HCT116 (cell line): ENCODE data around the gene EIF4EBP3. TPM values are rescaled to one million over a fixed set of nuclear protein-coding genes. Genes with fewer than 3 reads are reported as not detected.

ENCODE experiments used
- ATAC-seq: fragments of 200-7000 bp; cut with Tn5 transposase; 2 replicates; pipeline ENCODE4 v1.9.1; 2020; ENCODE audit warnings: mild to moderate bottlenecking, moderate library complexity
- BruUV-seq: library from RNA; stranded (reverse); fragments of 400-500 nt; replicated peaks from 2 replicates; lab custom pipeline; 2021; lab: Mats Ljungman, UMichigan
- CTCF ChIA-PET: fragments of 300-600 bp; sonication (Branson Sonifier 250); formaldehyde crosslinking; loops from one replicate; lab custom pipeline; 2021; ENCODE audit warnings: antibody characterized with exemption; lab: Charles Lee
- POLR2A ChIA-PET: fragments of 300-600, 350-600 bp; sonication (Branson Sonifier 250); formaldehyde crosslinking; loops from one replicate; lab custom pipeline; 2021; ENCODE audit warnings: antibody characterized with exemption; lab: Charles Lee
- RAD21 ChIA-PET, 2 experiments: fragments of 300-600 bp; sonication (Branson Sonifier 250); formaldehyde crosslinking; loops; one replicate each; lab custom pipeline; 2023; ENCODE audit warnings: low total read pairs in 2 of 2; ENCODE audit not compliant: uncharacterized antibody in 2 of 2, unreplicated experiment in 2 of 2, low non-redundant PET in 1 of 2; lab: Charles Lee
- DNase-seq: peaks from one replicate; pipeline ENCODE4 v3.0.0-alpha.2; 2010; ENCODE audit warnings: low read depth, low spot score
- H2AFZ ChIP-seq: fragments of 200-600 bp; shearing (Covaris generic), sonication (generic); 2 replicates; pipeline ENCODE4 v1.6.1; 2017; ENCODE audit warnings: low read depth, mixed run types, mixed read lengths, antibody characterized with exemption, low read length; ENCODE audit not compliant: poor library complexity, severe bottlenecking
- H3K27ac ChIP-seq: 2 replicates; pipeline ENCODE4 v1.5.1; 2012; ENCODE audit warnings: low read depth, low read length
- H3K27me3 ChIP-seq: fragments of 200-600 bp; sonication (generic); 2 replicates; pipeline ENCODE4 v1.6.1; 2016; ENCODE audit warnings: mixed run types, low read length, mixed read lengths; ENCODE audit not compliant: insufficient read depth
- H3K36me3 ChIP-seq, 2 experiments: fragments of 200-500 bp in 1 of 2; fragments of 200-600 bp in 1 of 2; sonication (Bioruptor generic) in 1 of 2; sonication (generic) in 1 of 2; 2 replicates each; pipeline versions ENCODE4 v1.5.1 to v1.6.1; 2014 to 2016; ENCODE audit warnings: low read length in 2 of 2, inconsistent platforms in 1 of 2, mixed read lengths in 1 of 2, mixed run types in 1 of 2; ENCODE audit not compliant: insufficient read depth in 2 of 2, control insufficient read depth in 1 of 2
- H3K4me1 ChIP-seq, 2 experiments: fragments of 200-600 bp in 1 of 2; sonication (generic) in 1 of 2; 2 replicates each; pipeline versions ENCODE4 v1.5.1 to v1.6.1; 2012 to 2017; ENCODE audit warnings: low read length in 2 of 2, inconsistent platforms in 1 of 2, mild to moderate bottlenecking in 1 of 2, mixed read lengths in 1 of 2, mixed run types in 1 of 2, moderate library complexity in 1 of 2; ENCODE audit not compliant: insufficient read depth in 2 of 2, control insufficient read depth in 1 of 2
- H3K4me2 ChIP-seq: fragments of 200-600 bp; sonication (generic); 2 replicates; pipeline ENCODE4 v1.6.1; 2017; ENCODE audit warnings: mixed run types, low read length, mixed read lengths
- H3K4me3 ChIP-seq, 2 experiments: fragments of 200-600 bp in 1 of 2; sonication (generic) in 1 of 2; replicated peaks in 1 of 2; 2 replicates each; pipeline ENCODE4 v1.5.1; 2011 to 2016; ENCODE audit warnings: low read length in 2 of 2, control low read depth in 1 of 2, low read depth in 1 of 2, mild to moderate bottlenecking in 1 of 2, mixed read lengths in 1 of 2, mixed run types in 1 of 2
- H3K79me2 ChIP-seq: fragments of 200-600 bp; sonication (generic); 2 replicates; pipeline ENCODE4 v1.6.1; 2017; ENCODE audit warnings: mild to moderate bottlenecking, mixed run types, low read length, moderate library complexity, mixed read lengths; ENCODE audit not compliant: insufficient read depth
- H3K9ac ChIP-seq: fragments of 200-600 bp; sonication (generic); 2 replicates; pipeline ENCODE4 v1.6.1; 2016; ENCODE audit warnings: low read length, mixed read lengths
- H3K9me2 ChIP-seq: fragments of 200-600 bp; sonication (generic), shearing (Covaris generic); 2 replicates; pipeline ENCODE4 v1.6.1; 2017; ENCODE audit warnings: mixed run types, mild to moderate bottlenecking, moderate library complexity; ENCODE audit not compliant: insufficient read depth
- H3K9me3 ChIP-seq, 2 experiments: fragments of 200-500 bp in 1 of 2; fragments of 200-600 bp in 1 of 2; sonication (Bioruptor generic) in 1 of 2; sonication (generic) in 1 of 2; 2 replicates each; pipeline ENCODE4 v1.6.1; 2014 to 2017; ENCODE audit warnings: low read length in 2 of 2, mixed read lengths in 2 of 2, inconsistent platforms in 1 of 2, low read depth in 1 of 2, mild to moderate bottlenecking in 1 of 2, mixed run types in 1 of 2, moderate library complexity in 1 of 2; ENCODE audit not compliant: control insufficient read depth in 1 of 2, insufficient read depth in 1 of 2
- H4K20me1 ChIP-seq: fragments of 200-600 bp; sonication (generic), shearing (Covaris generic); 2 replicates; pipeline ENCODE4 v1.6.1; 2017; ENCODE audit warnings: mixed run types, mild to moderate bottlenecking, moderate library complexity; ENCODE audit not compliant: insufficient read depth
- CEBPB ChIP-seq: IDR thresholded peaks from 2 replicates; pipeline ENCODE4 v1.6.1; 2012; ENCODE audit warnings: low read depth
- EGR1 ChIP-seq: IDR thresholded peaks from 2 replicates; pipeline ENCODE4 v1.6.1; 2012; ENCODE audit warnings: low read depth
- JUND ChIP-seq: IDR thresholded peaks from 2 replicates; pipeline ENCODE4 v1.6.1; 2012
- POLR2AphosphoS5 ChIP-seq: IDR thresholded peaks from 2 replicates; pipeline ENCODE4 v1.6.1; 2011; ENCODE audit warnings: mild to moderate bottlenecking, low read depth, low read length, moderate library complexity
- SIN3A ChIP-seq: IDR thresholded peaks from 2 replicates; pipeline ENCODE4 v1.6.1; 2012; ENCODE audit warnings: low read depth
- YY1 ChIP-seq: IDR thresholded peaks from 2 replicates; pipeline ENCODE4 v1.6.1; 2011; ENCODE audit warnings: low read length, low read depth, moderate library complexity, mild to moderate bottlenecking; ENCODE audit not compliant: insufficient replicate concordance; ENCODE audit errors: extremely low read depth
- ZNF274 ChIP-seq: fragments of 200-500 bp; sonication (Bioruptor generic); IDR thresholded peaks from 2 replicates; pipeline ENCODE4 v1.6.1; 2014; ENCODE audit warnings: mild to moderate bottlenecking, low read depth, low read length, inconsistent platforms
- intact Hi-C: fragments of 100-400 bp; cut with micrococcal nuclease; formaldehyde crosslinking; loops from 2 replicates; pipeline ENCODE4 v1.10.0; 2022
- total RNA-seq: library from RNA; stranded (reverse); gene quantifications from one replicate; pipeline ENCODE4 v1.2.1, GENCODE V29; 2021; ENCODE audit not compliant: unreplicated experiment
- TF ChIP-seq, protein P1 (sequence below), 3 experiments: fragments of 200-600 bp in 1 of 3; sonication (generic) in 1 of 3; IDR thresholded peaks in 2 of 3; conservative IDR thresholded peaks in 1 of 3; 2 replicates each; pipeline ENCODE4 v1.5.1; 2012 to 2017; ENCODE audit warnings: low read depth in 2 of 3, low read length in 2 of 3, antibody characterized with exemption in 1 of 3, borderline replicate concordance in 1 of 3, control low read depth in 1 of 3, mild to moderate bottlenecking in 1 of 3, mixed read lengths in 1 of 3, mixed run types in 1 of 3, moderate library complexity in 1 of 3; ENCODE audit not compliant: insufficient read depth in 1 of 3
- TF ChIP-seq, protein P2 (sequence below): IDR thresholded peaks from 2 replicates; pipeline ENCODE4 v1.6.1; 2012
- TF ChIP-seq, protein P3 (sequence below): IDR thresholded peaks from 2 replicates; pipeline ENCODE4 v1.6.1; 2011; ENCODE audit warnings: mild to moderate bottlenecking, low read length, moderate library complexity; ENCODE audit not compliant: insufficient replicate concordance; ENCODE audit errors: extremely low read depth
- TF ChIP-seq, protein P4 (sequence below): IDR thresholded peaks from 2 replicates; pipeline ENCODE4 v1.6.1; 2012
- TF ChIP-seq, protein P5 (sequence below): IDR thresholded peaks from 2 replicates; pipeline ENCODE4 v1.6.1; 2012; ENCODE audit warnings: low read depth

EIF4EBP3 gene
- total RNA-seq, 1 experiment from 2014 or later, result 6.0 TPM

DNA sequence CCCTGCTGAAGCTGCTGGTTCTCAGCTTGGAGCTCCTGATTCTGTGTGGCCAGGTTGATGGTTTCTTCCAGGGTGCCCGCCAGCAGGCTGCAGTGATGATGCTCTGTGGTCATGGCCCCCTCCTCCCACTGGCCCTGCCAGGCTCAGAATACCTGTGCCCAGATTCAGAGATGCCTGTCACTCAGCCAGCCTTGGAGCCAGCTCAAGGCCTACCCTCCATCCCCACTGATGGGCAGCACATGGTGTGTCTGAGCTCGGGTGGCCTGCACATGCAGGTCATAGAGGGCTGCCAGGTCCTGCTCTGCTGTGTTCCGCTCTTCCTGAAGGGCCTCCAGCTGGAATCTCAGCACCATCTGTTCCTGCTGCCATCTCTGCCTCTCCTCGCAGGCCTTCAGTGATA is 22.6 kb downstream of the EIF4EBP3 start (continued):
- TF ChIP-seq, protein P1, sequence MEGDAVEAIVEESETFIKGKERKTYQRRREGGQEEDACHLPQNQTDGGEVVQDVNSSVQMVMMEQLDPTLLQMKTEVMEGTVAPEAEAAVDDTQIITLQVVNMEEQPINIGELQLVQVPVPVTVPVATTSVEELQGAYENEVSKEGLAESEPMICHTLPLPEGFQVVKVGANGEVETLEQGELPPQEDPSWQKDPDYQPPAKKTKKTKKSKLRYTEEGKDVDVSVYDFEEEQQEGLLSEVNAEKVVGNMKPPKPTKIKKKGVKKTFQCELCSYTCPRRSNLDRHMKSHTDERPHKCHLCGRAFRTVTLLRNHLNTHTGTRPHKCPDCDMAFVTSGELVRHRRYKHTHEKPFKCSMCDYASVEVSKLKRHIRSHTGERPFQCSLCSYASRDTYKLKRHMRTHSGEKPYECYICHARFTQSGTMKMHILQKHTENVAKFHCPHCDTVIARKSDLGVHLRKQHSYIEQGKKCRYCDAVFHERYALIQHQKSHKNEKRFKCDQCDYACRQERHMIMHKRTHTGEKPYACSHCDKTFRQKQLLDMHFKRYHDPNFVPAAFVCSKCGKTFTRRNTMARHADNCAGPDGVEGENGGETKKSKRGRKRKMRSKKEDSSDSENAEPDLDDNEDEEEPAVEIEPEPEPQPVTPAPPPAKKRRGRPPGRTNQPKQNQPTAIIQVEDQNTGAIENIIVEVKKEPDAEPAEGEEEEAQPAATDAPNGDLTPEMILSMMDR (IDR thresholded peaks at IDR 0.05 in 2 of 3, conservative IDR thresholded peaks at IDR 0.05 in 1 of 3; ENCODE audit: borderline replicate concordance in 1 of 3, insufficient read depth in 1 of 3, low read depth in 2 of 3, low read length in 2 of 3), result no peak
- TF ChIP-seq ZNF274 (no peak), EGR1 (no peak), YY1 (no peak), POLR2AphosphoS5 (no peak), CEBPB (no peak)
- TF ChIP-seq, protein P2, sequence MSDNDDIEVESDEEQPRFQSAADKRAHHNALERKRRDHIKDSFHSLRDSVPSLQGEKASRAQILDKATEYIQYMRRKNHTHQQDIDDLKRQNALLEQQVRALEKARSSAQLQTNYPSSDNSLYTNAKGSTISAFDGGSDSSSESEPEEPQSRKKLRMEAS, result no peak
- TF ChIP-seq, protein P3, sequence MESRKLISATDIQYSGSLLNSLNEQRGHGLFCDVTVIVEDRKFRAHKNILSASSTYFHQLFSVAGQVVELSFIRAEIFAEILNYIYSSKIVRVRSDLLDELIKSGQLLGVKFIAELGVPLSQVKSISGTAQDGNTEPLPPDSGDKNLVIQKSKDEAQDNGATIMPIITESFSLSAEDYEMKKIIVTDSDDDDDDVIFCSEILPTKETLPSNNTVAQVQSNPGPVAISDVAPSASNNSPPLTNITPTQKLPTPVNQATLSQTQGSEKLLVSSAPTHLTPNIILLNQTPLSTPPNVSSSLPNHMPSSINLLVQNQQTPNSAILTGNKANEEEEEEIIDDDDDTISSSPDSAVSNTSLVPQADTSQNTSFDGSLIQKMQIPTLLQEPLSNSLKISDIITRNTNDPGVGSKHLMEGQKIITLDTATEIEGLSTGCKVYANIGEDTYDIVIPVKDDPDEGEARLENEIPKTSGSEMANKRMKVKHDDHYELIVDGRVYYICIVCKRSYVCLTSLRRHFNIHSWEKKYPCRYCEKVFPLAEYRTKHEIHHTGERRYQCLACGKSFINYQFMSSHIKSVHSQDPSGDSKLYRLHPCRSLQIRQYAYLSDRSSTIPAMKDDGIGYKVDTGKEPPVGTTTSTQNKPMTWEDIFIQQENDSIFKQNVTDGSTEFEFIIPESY, result no peak
- TF ChIP-seq, protein P4, sequence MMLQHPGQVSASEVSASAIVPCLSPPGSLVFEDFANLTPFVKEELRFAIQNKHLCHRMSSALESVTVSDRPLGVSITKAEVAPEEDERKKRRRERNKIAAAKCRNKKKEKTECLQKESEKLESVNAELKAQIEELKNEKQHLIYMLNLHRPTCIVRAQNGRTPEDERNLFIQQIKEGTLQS, result no peak

DNA sequence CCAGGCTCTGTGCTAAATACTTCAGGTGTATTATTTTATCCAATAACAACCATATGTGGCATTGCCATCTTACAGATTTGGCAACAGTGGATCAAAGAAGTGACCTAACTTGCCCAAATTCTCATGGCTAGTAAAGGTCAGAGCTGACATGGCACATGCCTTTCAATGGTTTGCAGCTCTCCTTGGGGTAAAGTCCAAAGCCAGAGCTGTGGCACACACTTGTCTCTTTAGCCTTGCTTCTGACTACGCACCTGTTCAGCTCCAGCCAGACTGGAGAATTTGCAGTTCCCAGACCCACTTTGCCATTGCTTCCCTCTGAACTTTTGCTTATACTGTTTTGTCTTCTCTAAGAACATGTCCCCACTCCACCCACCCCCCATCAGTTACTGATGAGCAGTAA is 23.0 kb downstream of the EIF4EBP3 start:
- ChIA-PET CTCF (no interaction called here), POLR2A (no interaction called here), RAD21 (no interaction called here)
- Histone ChIP-seq H4K20me1 (no peaks in the 10 kb centered on the region), H3K79me2 (peaks cover 19% of the 10 kb centered on the region), H2AFZ (no peak overlapping the region), H3K4me3 (no peak overlapping the region), H3K9ac (no peak overlapping the region), H3K4me2 (no peak overlapping the region), H3K4me1 (peaks cover 7% of the 10 kb centered on the region in 2 experiments; a peak in 3 of 4 replicates), H3K9me2 (no peaks in the 10 kb centered on the region), H3K27ac (no peak overlapping the region), H3K9me3 (no peaks in the 10 kb centered on the region), H3K27me3 (no peaks in the 10 kb centered on the region), H3K36me3 (peaks cover 0 to 15% of the 10 kb centered on the region in 2 experiments; a peak in 3 of 4 replicates)
- no peak for ATAC-seq
- intact Hi-C loops, result no loop called here
- no TSS peak for BruUV-seq
- no peak for DNase-seq
- TF ChIP-seq, protein P5, sequence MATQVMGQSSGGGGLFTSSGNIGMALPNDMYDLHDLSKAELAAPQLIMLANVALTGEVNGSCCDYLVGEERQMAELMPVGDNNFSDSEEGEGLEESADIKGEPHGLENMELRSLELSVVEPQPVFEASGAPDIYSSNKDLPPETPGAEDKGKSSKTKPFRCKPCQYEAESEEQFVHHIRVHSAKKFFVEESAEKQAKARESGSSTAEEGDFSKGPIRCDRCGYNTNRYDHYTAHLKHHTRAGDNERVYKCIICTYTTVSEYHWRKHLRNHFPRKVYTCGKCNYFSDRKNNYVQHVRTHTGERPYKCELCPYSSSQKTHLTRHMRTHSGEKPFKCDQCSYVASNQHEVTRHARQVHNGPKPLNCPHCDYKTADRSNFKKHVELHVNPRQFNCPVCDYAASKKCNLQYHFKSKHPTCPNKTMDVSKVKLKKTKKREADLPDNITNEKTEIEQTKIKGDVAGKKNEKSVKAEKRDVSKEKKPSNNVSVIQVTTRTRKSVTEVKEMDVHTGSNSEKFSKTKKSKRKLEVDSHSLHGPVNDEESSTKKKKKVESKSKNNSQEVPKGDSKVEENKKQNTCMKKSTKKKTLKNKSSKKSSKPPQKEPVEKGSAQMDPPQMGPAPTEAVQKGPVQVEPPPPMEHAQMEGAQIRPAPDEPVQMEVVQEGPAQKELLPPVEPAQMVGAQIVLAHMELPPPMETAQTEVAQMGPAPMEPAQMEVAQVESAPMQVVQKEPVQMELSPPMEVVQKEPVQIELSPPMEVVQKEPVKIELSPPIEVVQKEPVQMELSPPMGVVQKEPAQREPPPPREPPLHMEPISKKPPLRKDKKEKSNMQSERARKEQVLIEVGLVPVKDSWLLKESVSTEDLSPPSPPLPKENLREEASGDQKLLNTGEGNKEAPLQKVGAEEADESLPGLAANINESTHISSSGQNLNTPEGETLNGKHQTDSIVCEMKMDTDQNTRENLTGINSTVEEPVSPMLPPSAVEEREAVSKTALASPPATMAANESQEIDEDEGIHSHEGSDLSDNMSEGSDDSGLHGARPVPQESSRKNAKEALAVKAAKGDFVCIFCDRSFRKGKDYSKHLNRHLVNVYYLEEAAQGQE, result no peak
- TF ChIP-seq, protein P1 (IDR thresholded peaks at IDR 0.05 in 2 of 3, conservative IDR thresholded peaks at IDR 0.05 in 1 of 3; ENCODE audit: borderline replicate concordance in 1 of 3, insufficient read depth in 1 of 3, low read depth in 2 of 3, low read length in 2 of 3), result no peak
- no peak for TF ChIP-seq SIN3A
- no peak for TF ChIP-seq JUND
